ENCODE measurements around the gene CDC5L. TPM values are rescaled to one million over a fixed set of nuclear protein-coding genes. Genes with fewer than 3 reads are reported as not detected.

The CDC5L gene
- total and polyA plus RNA-seq, 8 donors = 16.5 to 38.0 (median 35.5) TPM

GRCh38 chr6:44400572-44400971 lies 13.1 kb downstream of the CDC5L start:
- H3K36me3 ChIP-seq = peaks cover 0 to 81% of the 10 kb centered on the region in 2 donors
- no peak for ATAC-seq

GRCh38 chr6:44401138-44401537 lies 13.6 kb downstream of the CDC5L start:
- ATAC-seq (no peak), DNase-seq (no peak)

More at GRCh38 chr6:44400572-44400971, 13.1 kb downstream of the CDC5L start:
- H3K27ac ChIP-seq = no peak overlapping the region
- no peaks in the 10 kb centered on the region for H3K4me1 ChIP-seq
- H3K27me3 ChIP-seq = no peaks in the 10 kb centered on the region
- intact Hi-C loops (cut with DNase I) = no loop called here
- TF ChIP-seq CTCF (IDR thresholded peaks at IDR 0.05) = no peak
- no peak for DNase-seq
- H3K9me3 ChIP-seq = no peaks in the 10 kb centered on the region
- no peak overlapping the region for H3K4me3 ChIP-seq

GRCh38 chr6:44404022-44404714 lies 16.7 kb downstream of the CDC5L start:
- ATAC-seq (no peak), DNase-seq (no peak)
- no peak overlapping the region for H3K4me3 ChIP-seq
- no peak for TF ChIP-seq CTCF (IDR thresholded peaks at IDR 0.05)
- H3K27ac ChIP-seq = no peak overlapping the region
- H3K9me3 ChIP-seq = no peaks in the 10 kb centered on the region
- peaks cover 0 to 81% of the 10 kb centered on the region in 2 donors for H3K36me3 ChIP-seq
- H3K27me3 ChIP-seq = no peaks in the 10 kb centered on the region
- intact Hi-C loops (cut with DNase I) = no loop called here
- H3K4me1 ChIP-seq = no peaks in the 10 kb centered on the region

More at GRCh38 chr6:44401138-44401537, 13.6 kb downstream of the CDC5L start:
- no peaks in the 10 kb centered on the region for H3K9me3 ChIP-seq
- no peak overlapping the region for H3K27ac ChIP-seq
- peaks cover 0 to 81% of the 10 kb centered on the region in 2 donors for H3K36me3 ChIP-seq
- TF ChIP-seq CTCF (IDR thresholded peaks at IDR 0.05) = no peak
- intact Hi-C loops (cut with DNase I) = no loop called here
- H3K4me1 ChIP-seq = no peaks in the 10 kb centered on the region
- no peaks in the 10 kb centered on the region for H3K27me3 ChIP-seq
- H3K4me3 ChIP-seq = no peak overlapping the region

GRCh38 chr6:44404715-44405099 lies 17.2 kb downstream of the CDC5L start:
- intact Hi-C loops (cut with DNase I) = no loop called here
- Histone ChIP-seq H3K27ac (no peak overlapping the region), H3K27me3 (no peaks in the 10 kb centered on the region), H3K36me3 (peaks cover 0 to 81% of the 10 kb centered on the region in 2 donors), H3K4me1 (no peaks in the 10 kb centered on the region), H3K4me3 (no peak overlapping the region), H3K9me3 (no peaks in the 10 kb centered on the region)
- DNase-seq (no peak), ATAC-seq (no peak)
- TF ChIP-seq CTCF (IDR thresholded peaks at IDR 0.05) = no peak

- TF ChIP-seq CTCF (IDR thresholded peaks at IDR 0.05) = no peak
- H3K4me3 ChIP-seq = no peak overlapping the region
- ATAC-seq (no peak), DNase-seq (no peak)
- H3K9me3 ChIP-seq = no peaks in the 10 kb centered on the region
- H3K27ac ChIP-seq = no peak overlapping the region
- no peaks in the 10 kb centered on the region for H3K4me1 ChIP-seq
- peaks cover 5 to 86% of the 10 kb centered on the region in 2 donors for H3K36me3 ChIP-seq
- intact Hi-C loops (cut with DNase I) = no loop called here
- no peaks in the 10 kb centered on the region for H3K27me3 ChIP-seq
Measured at GRCh38 chr6:44407951-44408670, 20.6 kb downstream of the CDC5L start.

Data from left lung (tissue), 10 donors.